Loucy (cell line): ENCODE results near the gene APOBEC3H.
A peak's percentile ranks its signal among the peaks of the same experiment; 100 is the strongest.

Source experiments
- CTCF ChIP-seq: fragments of 200-600 bp; sonication (generic); conservative IDR thresholded peaks from 2 replicates; pipeline ENCODE4 v1.5.1; 2014; ENCODE audit warnings: mild to moderate bottlenecking, antibody characterized with exemption, low read length
- EZH2phosphoT487 ChIP-seq: fragments of 200-600 bp; IDR thresholded peaks from 2 replicates; pipeline ENCODE4 v1.6.1; 2018; ENCODE audit warnings: antibody characterized with exemption, mild to moderate bottlenecking, moderate library complexity, borderline replicate concordance

DNA sequence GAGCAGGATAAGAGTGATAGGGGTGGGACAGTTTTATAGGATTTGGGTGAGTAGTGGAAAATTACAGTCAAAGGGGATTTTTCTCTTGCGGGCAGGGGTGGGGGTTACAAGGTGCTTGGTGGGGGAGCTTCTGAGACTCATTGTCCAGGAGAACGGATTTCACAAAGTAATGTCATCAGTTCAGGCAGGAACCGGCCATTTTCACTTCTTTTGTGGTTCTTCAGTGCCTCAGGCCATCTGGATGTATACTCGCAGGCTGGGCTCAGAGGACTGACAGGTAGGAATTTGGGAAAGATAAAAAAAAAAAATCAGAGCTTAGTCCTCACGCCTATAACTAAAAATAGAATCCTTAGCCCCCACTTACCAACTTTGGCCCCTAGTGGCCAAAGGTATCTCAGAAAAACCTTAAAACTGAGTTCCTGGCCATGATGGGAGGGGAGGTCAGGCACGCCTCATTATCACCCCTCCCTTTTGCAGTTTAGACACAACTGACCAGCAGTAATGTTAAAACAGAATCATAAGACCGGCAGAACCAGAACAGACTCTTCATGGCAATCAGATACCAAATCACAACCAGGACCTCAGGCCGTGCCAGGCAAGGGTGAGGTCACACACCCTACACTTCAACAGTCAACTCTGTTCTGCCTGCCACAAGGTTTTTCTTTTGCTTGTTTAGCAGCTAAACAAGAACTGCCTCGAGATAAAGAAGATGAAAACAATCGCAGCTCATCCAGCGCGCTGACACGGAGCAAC is 28.8 kb upstream of the APOBEC3H start:
- TF ChIP-seq CTCF (peak; percentile 45), EZH2phosphoT487 (no peak)
